Activated CD8-positive, alpha-beta memory T cell treated with anti-CD3 and anti-CD28 coated beads, Interleukin-2, amount 50 U/mL, for 1 hour (primary cell): ENCODE data around the gene ATAD3C.
"Not testable (repeated sequence)": the region's sequence is repeated elsewhere in the genome, so short reads cannot be mapped to it uniquely, and the experiment has no call there.

Experiments used
- DNase-seq: peaks from one replicate; pipeline ENCODE4 v3.0.0-alpha.2; 2020; ENCODE audit errors: extremely low read depth

ATAD3C gene

GRCh38 chr1:1472053-1472876 is 22.8 kb downstream of the ATAD3C start:
- not testable (repeated sequence) for DNase-seq

GRCh38 chr1:1476011-1476410 is 26.5 kb downstream of the ATAD3C start:
- DNase-seq = not testable (repeated sequence)

DNA sequence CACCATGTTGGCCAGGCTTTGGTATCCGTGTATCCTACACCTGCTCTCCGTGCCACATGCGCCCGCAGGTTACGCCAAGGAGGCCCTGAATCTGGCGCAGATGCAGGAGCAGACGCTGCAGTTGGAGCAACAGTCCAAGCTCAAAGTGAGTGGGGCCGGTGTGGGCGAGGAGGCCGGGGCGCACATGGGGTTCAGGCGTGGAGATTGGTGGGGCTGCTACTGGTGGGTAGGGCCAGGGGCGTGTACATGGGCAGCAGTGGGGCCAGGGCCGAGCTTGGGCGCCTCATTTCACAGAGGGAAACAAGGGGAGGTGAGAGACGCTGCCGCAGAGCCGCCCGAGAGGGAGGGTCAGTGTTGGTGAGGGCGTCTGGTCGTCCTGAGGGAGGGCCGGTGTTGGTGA is 27.7 kb downstream of the ATAD3C start:
- DNase-seq = no peak

DNA sequence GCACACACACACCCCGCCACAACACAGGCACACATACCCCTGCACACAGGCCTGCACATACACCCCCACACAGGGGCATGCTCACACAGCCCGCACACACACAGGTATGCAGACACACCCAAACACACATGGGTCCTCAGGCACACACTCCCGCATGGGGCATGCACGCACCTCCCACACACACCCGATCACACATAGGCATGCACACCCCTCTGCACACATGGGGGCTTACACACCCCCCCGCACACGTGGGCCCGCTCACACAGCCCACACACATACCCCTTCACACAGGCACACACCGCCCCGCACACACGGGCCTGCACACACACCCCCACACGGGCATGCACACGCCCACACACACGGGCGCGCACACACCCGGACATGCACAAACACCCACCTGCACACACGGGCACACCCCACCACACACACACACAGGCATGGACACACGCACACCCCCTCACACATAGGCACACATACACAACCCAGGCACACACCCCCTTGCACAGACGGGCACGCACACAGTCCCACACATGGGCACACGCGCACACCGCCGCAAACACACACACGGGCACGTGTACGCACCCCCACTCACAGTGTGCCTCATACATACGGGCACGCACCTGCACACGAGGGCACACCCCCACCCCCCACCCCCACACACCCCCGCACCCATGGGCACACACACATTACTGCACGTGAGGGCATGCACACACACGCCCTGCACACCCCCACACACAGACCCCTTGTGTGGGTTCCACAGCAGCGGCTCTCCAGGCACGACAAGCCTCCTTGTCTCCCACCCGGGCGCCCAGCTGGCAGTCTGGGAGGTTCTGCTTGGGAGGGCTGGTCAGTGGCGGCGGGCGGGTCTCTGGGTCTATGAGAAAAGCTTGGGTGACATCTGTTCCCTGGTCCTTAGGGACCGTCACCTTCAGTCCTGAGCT is 30.3 kb downstream of the ATAD3C start:
- DNase-seq = no peak

- not testable (repeated sequence) for DNase-seq
Measured at GRCh38 chr1:1480488-1480867, 31.0 kb downstream of the ATAD3C start.

DNA sequence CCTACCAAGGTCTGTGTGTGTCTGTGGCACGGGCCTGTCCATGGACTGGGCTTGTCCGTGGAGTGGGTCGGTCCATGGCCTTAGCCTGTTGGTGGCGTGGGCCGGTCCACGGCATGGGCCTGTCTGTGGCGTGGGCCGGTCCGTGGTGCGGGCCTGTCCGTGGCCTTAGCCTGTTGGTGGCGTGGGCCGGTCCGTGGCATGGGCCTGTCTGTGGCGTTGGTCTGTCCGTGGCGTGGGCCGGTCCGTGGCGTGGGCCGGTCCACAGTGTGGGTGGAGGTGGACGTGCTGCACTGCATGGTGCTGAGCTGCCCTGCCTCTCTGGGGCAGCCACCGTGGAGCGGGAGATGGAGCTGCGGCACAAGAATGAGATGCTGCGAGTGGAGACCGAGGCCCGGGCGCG is 32.3 kb downstream of the ATAD3C start:
- DNase-seq = not testable (repeated sequence)

DNA sequence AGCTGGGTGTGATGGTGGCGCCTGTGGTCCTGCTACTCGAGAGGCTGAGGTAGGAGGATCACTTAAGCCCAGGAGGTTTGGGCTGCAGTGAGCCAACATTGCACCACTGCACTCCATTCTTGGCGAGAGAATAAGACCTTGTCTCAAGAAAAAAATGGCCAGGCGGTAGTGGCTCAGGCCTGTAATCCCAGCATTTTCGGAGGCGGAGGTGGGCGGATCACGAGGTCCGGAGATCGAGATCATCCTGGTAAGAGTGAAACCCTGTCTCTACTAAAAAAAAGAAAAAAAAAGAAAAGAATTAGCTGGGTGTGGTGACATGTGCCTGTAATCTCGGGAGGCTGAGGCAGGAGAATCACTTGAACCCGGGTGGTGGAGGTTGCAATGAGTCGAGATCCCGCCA is 33.4 kb downstream of the ATAD3C start:
- DNase-seq = no peak

DNA sequence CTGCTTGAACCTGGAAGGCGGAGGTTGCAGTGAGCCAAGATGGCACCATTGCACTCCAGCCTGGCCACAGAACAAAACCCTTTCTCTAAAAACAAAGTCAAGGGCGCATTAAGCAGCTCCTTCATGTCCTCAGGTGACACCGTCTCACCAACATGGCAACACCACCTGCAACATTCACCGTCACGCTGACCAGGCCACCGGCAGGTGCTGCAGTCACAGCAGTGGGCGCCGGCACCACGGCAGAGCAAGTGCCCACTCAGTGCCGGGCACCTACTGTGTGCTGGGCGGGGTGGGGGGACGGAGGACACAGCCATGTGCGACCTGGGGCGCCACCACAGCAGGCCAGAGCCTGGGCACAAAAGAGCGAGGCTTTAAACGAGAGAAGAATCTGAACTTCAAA is 34.2 kb downstream of the ATAD3C start:
- no peak for DNase-seq

DNA sequence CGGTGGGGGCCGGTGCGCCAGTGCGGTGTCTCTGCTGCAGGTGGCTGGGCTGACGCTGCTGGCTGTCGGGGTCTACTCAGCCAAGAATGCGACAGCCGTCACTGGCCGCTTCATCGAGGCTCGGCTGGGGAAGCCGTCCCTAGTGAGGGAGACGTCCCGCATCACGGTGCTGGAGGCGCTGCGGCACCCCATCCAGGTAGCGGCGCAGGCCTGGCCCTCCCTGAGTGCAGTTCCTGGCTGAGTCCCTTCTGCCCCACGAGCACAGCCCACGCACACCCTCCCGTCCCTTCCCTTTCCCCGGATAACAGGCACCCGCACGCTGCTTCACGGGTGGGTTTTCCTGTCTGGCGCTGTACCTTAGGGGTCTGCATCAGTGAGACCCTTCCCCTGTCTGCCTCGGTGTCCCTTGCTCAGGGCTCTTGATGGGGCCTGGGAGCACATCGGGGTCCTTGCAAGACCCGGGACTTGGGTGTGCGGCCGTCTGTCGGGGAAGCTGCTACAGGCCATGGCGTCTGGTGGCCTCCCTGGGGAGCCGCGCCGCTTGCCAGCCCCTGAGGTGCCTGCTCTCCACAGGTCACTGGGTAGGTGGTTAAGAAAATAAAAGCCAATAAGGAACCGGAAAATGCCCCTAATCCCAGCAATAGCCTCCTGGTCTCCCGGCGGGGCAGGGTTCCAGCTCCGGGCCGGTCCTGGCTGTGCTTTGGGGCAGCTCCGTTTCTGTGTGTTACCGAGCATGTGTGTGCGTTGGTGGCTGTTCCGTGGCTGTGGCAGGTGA is 35.7 kb downstream of the ATAD3C start:
- not testable (repeated sequence) for DNase-seq

GRCh38 chr1:1485755-1486317 is 36.3 kb downstream of the ATAD3C start:
- DNase-seq = not testable (repeated sequence)

DNA sequence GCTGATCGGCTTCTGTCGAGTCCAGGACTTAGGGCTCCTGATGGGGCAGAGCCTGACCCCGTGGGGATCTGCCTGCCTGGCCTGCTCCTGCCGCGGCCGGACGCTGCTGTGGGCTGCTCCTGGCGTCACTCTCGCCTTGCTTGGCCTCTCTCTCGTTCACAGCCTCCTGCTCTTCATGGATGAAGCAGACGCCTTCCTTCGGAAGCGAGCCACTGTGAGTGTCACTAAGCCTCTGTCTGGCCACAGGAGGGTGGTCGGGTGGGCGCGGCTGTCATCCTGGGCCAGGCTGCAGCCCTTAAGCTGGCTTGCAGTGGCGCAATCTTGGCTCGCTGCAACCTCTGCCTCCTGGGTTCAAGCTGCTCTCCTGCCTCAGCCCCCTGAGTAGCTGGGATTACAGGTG is 38.2 kb downstream of the ATAD3C start:
- DNase-seq = no peak

- no peak for DNase-seq
Measured at GRCh38 chr1:1489231-1489630, 39.7 kb downstream of the ATAD3C start.

DNA sequence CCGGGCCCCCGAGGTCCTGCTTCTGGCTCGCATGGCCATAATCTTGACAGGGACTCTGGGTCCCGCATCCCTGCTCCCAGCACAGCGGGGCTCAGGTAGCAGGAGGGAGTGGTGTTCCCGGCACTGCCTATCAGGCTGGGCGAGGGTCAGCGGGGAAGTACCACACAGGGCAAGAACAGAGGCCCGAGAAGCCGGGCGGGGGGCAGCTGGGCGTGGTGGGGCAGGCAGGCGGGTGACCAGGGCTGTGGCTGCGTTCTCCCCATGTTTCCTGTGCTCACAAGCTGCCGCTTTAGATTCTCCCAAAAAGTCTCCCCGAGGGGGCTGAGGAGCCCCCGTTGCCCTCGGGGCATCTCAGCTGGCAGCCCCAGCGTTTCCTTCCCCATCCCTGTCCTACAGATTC is 40.4 kb downstream of the ATAD3C start:
- DNase-seq = no peak

DNA sequence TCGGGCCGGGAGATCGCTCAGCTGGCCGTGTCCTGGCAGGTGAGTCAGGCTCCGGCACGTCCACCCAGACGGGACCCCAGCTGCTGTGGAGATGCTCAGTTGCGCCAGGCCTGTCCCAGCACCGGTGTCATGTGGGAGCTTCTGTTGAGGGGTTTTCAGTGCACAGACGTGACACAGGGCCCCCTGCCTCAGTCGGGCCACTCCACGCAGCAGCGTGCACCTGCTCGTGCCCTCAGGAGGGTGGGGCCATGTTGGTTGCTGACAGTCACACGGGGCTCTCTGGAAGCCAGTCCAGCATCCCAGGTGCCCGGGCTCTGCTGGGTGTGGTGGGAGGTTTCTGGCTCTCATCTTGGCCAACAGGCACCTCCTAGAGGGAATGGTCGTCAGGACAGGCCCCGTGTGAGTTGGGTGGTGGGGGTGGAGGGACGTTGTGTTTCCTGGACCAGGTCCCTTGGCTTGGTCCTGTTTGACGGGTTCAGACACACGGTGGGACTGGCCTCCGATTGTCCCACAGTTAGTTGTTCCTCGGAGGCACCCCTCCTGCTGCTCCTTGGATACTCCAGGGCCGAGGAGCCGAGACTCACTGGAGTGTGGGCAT is 41.2 kb downstream of the ATAD3C start:
- no peak for DNase-seq

DNA sequence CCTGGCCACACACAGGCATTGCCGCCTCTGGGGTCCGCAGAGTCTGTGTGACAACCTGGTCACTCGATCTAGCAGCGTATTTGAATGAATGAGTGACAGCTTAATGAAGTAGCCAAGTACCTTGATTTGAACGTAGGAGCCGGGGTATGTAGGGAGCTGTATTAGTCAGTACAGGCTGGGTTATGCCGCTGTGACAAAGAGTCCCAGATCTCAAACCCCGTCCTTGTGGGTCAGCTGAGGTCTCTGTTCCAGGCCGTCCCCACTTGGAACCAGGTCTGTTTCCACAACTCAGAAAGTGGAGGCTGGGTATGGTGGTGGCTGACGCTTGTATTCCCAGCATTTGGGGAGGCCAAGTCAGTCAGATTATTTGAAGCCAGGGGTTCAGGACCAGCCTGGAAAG is 42.1 kb downstream of the ATAD3C start:
- DNase-seq = no peak

GRCh38 chr1:1494311-1494710 is 44.8 kb downstream of the ATAD3C start:
- DNase-seq = not testable (repeated sequence)

DNA sequence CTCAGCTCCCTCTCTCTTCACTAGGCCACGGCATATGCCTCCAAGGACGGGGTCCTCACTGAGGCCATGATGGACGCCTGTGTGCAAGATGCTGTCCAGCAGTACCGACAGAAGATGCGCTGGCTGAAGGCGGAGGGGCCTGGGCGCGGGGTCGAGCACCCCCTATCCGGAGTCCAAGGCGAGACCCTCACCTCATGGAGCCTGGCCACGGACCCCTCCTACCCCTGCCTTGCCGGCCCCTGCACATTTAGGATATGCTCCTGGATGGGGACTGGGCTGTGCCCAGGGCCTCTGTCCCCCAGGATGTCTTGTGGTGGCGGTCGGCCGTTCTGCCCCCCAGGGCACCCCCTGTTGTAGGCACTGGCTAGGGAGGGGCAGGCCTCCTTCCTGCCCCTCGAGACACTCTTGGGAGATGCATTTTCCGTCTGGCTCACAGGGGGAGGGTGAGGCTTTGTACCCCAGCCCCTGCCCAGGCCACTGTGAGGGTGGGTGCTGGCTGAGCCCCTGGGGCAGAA is 46.0 kb downstream of the ATAD3C start:
- DNase-seq = not testable (repeated sequence)

DNA sequence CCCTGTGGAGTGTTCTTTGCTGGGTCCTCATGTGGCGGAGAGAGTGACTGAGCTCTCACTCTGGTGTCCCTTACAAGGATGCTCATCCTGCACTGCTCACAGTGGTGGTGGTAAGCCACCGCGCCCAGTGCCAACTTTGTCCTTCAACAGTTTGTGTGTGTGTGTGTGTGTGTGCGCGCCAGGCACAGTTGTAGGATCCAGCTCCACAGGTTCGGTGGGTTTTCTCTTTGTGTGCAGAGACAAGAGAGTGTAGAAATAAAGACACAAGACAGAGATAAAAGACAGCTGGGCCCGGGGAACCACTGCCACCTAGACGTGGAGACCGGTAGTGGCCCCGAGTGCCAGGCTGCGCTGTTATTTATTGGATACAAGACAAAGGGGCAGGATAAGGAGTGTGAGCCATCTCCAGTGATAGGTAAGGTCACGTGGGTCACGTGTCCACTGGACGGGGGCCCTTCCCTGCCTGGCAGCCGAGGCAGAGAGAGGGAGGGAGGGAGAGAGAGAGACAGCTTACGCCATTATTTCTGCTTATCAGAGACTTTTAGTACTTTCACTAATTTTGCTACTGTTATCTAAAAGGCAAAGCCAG is 55.4 kb downstream of the ATAD3C start:
- peak; percentile 17 for DNase-seq

GRCh38 chr1:1505366-1505798 is 55.9 kb downstream of the ATAD3C start:
- not testable (repeated sequence) for DNase-seq

- not testable (repeated sequence) for DNase-seq
Measured at GRCh38 chr1:1505801-1506200, 56.3 kb downstream of the ATAD3C start.
